HUDEP-2 (cell line): ENCODE data around the gene ILK.

Experiments
- DNase-seq, 76 experiments: peaks; one replicate each; lab custom pipeline; 2025; ENCODE audit not compliant: unreplicated experiment in 76 of 76; lab: John Stamatoyannopoulos, UW

ILK gene

DNA sequence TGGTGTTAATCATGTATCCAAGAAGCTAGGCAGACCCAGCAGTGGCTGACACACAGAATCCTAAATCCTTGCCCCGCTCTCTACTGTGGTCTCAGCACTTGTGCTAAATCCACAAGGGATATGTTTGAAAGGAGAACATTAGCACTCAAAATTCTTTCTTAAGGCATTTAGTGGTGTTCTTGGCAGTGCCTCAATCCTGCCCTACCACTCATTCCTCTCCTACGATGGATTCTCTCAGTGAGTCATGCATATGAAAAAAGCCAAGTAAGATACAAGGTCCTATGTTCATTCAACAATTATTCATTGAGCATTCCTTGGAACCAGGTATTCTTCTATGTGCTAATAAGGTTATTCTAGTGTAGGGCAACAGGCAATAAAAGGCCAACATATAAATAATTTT, 31.4 kb upstream of the ILK start:
- DNase-seq: no peak

DNA sequence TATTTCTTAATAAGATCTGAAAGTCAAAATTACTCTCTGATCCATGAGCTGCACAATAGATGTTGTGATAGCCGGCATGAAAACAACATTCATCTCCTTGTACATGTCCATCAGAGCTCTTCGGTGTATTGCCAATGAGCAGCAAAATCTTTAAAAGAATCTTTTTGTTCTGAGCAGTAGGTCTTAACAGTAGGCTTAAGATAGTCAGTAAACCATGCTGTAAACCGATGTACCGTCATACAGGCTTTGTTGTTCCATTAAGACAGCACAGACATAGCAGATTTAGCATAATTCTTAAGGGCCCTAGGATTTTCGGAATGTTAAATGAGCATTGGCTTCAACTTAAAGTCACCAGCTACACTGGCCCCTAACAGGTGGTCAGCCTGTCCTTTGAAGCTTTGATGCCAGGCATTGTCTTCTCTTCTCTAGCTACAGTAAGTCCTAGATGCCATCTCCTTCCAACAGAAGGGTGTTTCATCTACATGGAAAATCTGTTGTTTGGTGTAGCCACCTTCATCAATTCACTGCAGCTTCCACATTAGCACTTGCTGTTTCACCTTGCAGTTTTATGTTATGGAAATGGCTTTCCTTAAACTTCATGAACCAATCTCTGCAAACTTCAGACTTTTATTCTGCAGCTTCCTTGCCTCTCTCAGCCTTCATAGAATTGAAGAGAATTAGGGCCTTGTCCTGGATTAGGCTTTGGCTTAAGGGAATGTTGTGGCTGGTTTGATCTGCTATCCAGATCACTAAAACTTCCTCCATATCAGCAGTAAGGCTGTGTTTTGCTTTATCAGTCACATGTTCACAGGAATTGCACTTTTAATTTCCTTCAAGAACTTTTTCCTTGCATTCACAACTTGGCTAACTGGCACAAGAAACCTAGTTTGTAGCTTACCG, 28.5 kb upstream of the ILK start:
- no peak for DNase-seq

DNA sequence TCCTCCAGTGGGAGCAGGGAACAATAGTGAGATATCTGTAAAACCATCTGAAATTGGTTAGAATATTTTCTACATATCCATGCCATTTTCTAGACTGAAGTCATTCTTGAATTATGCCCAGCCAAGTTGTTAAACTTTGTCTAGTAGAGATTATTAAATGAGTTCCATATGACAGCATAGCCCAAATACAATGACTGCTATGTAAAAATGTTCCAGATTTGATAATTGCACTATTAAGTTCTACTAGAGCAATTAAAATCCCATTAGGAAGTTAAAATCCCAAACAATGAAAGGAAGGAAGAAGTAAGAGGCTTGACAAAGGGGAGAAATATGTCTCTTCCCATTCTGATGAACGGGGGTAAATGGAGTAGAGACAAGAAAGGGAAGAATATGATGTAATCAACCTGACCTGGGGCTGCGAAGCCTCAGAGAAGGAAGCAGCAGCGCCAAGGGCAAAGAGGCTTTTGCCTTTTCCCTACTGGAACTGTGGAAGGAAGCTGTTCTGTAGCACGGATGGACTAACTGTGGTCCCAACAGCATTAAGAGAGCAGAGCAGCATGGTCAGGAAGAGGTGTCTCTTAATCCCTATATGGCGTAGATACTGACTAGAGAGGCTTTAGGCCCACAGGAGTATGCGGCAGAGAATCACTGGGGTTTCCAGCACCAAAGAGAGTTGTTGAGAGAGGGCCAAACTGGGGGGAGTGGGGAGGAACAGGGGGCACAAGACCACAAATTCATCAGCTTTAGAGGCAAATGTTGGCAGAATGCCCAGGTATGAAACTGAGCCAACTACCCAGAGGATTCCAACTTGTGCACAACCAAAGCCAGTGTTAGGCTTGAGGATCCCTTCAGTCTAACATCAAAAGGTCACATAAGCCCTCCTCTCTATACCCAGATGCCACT, 26.9 kb upstream of the ILK start:
- DNase-seq: peak in 28 of 76 experiments; percentile 5 to 56 (median 18)

DNA sequence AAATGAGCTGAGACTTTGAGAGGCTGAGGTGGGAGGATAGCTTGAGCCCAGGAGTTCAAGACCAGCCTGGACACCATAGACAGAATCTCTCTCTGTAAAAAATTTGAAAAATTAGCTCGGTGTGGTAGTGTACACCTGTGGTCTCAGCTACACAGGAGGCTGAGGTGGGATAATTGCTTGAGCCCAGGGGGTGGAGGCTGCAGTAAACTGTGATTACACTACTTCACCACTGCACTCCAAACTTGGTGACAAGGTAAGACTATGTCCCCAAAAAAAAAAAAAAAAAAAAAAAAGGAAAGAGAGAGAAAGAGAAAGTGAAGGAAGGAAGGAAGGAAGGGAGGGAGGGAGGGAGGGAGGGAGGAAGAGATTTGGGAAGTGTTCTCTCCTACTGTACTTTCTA, 25.4 kb upstream of the ILK start:
- DNase-seq: no peak

- DNase-seq: no peak
Observed at GRCh38 chr11:6579681-6580080, 23.9 kb upstream of the ILK start.

GRCh38 chr11:6583584-6583983, 20.0 kb upstream of the ILK start:
- no peak for DNase-seq

DNA sequence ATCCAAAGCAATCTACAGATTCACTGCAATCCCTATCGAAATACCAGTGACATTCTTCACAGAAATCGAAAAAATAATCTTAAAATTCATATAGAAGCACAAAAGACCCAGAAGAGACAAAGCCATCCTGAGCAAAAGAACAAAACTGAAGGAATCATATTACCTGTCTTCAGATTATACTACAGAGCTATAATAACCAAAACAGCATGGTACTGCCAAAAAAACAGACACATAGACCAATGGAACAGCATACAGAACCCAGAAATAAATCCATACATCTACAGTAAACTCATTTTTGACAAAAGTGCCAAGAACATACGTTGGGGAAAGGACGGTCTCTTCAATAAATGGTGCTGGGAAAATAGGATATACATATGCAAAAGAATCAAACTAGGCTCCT, 19.0 kb upstream of the ILK start:
- DNase-seq: no peak

GRCh38 chr11:6586434-6587359, 16.9 kb upstream of the ILK start:
- no peak for DNase-seq

DNA sequence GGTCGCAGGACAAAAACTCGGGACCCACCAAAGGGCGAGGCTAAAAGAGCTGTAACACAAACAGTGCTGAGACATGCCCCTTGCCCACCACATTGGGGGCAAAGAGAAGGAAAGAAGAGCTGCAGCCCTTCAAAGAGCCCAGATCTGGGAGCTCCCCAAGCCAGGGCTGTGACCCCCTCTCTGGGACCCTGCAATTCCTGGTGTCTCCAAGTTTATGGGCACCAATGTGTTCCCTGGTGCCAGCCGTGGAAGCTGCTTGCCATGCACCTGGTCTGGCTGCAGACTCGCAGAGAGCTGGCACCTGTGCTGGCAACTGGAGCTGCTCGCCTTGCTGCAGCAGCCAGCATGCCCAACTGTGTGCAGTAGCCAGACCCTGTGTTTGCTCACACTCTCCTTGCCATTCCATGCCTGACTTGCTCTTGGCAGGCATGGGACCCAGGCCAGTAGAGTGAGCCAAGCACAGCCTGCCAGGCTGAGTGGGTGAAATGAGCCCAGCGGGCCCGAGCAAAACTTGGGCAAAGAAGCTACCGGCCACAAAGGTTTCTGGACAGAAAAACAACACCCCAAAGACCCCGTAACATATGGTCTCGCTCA, 16.1 kb upstream of the ILK start:
- DNase-seq: no peak

- no peak for DNase-seq
Observed at GRCh38 chr11:6588018-6588417, 15.6 kb upstream of the ILK start.

GRCh38 chr11:6594142-6594768, 9.3 kb upstream of the ILK start:
- DNase-seq: no peak

DNA sequence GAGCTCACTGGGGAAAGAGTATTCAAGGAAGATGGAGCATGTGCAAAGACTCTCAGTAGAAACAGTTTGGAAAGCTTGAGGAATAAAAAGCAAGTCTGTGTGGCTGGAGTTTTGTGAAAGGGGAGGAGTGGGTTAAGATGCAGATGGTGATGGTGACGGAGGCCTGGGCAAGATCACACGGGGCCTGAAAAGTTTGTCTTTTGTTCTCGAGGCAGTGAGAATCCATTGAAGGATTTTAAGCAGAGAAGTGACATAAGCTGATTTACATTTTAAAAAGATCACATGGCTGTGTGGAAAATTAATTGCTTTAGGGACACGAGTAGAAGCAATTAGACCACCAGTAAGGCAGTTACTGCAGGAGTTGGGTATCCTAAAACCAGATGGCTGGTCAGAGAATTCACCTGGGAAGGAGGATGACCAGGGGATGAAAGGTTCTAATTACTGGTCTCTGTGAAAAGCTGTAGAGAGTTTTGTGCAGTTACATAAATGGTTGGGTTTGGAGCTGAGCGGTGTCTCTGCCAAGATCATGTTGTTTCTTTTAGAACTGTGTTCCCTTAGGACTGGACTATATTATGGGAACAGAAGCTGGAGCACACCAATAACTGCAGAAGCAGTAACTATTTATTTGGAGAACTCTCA, 7.2 kb upstream of the ILK start:
- DNase-seq: no peak

- no peak for DNase-seq
Observed at GRCh38 chr11:6598555-6598954, 5.0 kb upstream of the ILK start.

DNA sequence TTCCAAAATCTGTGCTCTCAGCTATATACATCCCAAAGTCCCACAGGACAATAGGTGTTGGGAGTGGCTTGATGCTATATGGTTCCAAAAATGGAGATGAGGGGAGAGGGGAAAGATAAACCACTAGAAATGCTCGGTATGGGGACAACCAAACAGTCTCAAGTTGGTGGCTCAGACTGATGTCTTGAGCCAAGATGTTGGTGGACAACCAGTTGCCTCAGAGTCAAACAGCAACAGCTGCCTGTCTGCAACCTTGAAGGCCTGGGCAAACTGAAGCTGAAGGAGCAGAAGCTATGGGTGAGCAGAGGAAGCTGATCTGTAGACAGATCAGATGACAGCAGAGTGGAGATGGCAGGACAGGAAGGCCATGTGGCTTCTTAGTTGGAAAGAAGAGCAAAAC, 4.1 kb upstream of the ILK start:
- no peak for DNase-seq

DNA sequence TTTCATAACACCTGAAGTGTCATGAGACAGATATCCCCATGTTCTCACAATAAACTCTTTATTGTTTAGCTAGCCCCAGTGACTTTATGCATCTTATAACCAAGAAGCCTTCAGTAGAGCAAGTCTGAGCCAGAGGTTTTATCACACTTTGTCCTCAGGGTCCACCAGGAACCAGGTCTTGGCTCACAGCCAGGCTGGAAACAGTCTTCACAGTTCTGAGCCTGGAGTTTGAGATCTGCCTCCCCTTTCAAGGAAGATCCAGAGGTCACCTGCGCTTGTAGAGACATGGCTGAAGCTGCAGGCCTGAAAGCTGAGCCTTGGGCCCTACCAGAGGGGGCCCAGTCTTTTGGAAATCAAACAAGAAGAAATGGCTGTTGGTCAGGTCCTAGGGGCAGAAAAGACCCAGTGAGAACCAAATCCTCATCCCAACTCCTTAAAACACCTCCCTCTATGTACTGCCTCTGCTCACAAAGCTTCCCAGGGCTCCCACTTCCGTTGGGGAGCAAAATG, 3.6 kb upstream of the ILK start:
- DNase-seq: no peak

DNA sequence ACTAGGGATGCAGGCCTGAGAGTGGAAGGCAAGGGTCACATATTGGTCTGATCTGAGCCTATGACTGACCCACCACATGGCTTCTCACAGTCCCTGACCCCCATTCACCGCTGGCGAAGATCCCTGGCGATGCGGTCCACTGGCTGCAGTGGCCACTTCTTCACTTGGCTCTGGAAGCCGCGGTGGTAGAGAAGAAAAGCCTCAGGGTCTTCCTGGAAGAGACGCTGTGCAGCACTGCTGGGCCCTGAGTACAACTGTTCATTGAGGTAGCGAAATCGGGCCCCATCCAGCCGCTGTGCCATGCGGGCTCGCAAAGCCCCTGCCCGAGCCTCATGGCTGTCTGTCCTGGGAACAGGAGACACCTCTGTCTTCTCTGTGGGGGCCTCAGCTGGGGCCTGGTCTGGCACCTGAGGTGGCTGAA, 2.5 kb upstream of the ILK start:
- DNase-seq: no peak

DNA sequence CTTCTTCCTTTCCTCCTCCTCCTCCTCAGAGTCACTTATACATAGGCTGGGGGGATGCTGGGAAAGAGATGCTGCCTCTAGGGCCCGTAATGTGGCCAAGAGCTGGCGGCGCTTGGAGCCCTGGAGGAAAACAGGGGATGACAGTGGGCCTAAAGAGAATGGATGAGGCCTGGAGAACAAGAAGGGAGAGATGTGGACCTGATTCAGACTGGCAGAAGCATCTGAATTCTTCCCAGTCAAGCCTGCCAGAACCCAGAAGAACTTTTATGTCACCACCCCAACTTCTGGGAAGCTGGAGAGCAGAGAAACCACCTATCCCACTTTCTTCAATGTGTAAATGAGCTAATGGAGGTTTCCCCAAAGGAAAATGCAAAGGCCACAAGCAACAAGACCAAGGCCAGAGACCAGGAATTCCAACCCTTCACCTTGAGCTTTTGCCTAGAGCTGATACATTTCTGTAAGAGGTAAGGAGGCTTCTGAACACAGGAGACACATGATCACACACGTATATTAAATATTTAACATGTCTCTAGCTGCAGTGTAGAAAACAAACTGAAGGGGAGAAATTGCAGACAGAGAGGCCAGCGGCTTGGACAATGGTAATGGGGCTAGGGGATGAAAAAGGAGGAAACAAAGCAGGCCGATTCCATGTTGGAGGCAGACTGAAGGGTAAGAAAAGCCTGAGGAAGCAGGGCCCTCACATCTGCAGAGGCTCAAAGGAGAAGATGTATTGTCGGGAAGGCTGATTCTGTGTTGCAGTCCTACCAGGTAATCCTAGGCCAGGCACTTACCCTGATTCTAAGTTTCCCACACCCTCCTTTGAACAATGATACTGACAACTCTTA, 1.3 kb upstream of the ILK start:
- no peak for DNase-seq

- peak in 45 of 76 experiments; percentile 5 to 53 (median 28) for DNase-seq
Observed at GRCh38 chr11:6604081-6604626, 580 bp downstream of the ILK start.
